Measurements from ENCODE around the gene SCN2B.

Gene SCN2B

DNA sequence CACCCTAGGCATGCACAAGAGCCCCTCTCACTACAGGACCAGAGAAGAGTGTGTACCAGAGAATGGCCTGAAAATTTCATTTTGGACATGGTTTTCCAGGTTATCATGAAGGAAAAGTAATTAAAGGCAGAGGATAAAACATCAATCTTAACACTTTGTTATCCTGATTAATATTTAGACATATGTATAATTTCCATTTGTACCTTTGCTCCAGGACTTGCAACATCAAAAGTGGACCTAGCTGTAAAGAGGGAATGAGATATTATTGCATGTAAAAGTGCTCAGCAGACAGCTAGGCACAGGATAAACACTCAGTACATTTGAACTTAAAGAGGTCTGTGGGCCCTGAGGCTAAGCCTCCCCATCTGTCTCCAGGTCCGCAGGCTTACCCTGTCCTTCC is 21.8 kb downstream of the SCN2B start:
- FAIRE-seq (no peak), DNase-seq (ENCODE audit: low spot score) (no peak)

DNA sequence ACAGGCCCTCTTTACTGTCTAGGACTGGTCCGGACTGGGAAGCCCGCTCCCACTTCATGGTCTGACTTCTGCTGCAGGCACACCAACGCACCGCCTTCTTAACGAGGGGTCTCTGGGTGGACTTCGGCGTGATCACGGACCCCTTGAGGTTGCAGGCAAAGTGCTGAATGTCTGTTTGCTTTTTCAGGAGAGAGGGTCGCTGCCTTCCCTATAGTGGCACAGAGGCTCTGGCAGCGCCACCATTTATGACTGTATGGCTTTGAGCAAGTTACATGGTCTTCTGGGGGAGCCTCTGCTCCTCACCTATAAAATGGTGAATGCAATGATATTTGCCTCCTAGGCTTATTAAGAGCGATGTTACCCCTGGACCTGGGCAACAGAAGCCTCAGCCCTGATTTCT is 22.5 kb downstream of the SCN2B start:
- FAIRE-seq (no peak), DNase-seq (ENCODE audit: low spot score) (no peak)

DNA sequence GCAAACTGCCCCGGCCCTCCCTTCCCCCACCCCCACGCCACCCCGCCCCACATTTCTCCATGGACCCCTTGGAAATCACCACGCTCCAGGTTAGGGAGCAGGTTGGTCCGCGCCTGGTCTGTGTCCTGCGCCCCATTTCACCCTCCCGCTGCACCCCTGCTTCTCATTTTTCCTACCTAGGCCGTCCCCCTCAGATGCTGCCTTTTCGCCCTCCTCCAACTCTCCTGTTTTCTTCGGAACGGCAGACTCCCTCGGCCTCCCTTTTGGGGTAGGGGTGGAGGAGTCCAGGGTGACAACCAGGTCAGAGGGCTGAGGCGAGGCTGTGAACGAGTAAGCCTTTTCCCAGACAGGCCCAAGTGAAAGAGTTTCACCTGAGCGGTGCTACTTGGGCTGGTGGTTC is 22.9 kb downstream of the SCN2B start:
- DNase-seq (ENCODE audit: low spot score), result no peak
- FAIRE-seq, result no peak

DNA sequence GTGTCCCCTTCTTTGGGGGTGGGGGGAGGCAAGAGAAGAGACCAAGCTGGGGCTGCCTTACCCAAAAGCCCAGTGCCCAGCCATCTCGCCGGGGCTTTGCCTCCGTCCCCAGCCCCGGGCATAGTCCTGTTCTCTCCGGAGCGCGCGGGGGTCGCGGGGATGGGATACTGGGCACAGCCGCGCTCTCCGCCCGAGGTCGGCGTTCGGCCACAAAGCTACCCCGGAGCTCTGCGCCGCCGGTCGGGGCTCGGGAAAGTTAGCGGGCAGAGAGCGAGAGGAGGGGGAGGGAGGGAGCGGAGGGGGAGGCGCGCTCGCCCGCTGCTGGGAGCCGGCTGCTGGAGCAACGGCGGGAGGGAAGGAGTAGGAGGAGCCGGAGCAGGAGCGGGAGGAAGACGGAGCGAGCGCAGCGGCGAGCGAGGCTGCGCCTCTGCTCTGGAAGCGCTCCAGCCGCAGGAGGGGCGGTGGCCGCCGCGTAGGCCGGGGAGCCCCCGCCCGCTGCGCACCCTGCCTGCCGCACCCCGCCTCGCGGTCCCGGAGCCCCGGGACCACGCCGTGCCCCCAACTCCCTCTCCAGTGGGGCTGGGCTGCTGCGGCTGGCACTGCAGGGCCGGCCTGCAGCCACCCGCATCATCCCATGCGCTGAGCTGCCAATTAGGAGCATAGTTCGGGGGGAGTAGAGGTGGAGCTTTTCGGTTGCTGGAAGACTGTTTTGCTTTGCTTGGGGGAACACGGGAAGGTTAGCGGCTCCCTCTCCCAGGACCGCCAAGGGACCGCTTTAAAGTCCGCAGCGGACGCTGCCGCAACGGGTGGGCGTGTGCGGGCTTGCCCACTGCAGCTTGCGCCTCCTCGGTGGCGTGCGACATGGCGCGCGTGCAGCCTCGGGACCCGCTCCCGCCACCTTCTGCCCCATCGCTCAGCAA is 23.6 kb downstream of the SCN2B start, which contains the start of gene SCN4B:
Gene SCN4B (minus strand): TSS at position 272 of the 920 bp plus-strand sequence. CDS start 150 bp downstream, at position 122.
- no peak for FAIRE-seq

DNA sequence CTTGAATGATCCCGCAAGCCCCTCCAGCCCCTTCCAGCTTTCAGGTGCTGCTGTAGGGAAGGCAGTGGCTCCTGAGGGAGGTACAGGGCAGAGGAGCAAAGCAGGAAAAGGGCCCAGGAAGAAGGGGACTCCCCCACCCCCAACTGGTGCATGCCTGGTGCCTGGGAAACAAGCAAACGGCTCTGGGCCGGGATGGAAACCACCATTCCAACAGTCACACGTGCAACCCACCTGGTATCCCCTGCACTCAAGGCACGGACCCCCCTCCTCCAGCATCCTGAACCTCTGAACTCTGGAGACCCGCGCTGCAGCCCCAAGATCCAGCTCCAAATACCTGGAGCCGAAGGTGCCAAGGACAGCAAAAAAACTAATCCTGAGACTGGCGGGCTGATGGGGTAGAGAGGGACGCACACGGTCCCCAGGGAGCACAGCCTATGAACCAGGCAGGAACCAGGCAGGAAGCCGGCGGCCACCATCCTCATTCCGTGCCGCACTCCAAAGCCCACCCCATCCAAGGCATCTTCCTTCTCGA is 24.4 kb downstream of the SCN2B start:
- FAIRE-seq, result no peak
- DNase-seq (ENCODE audit: low spot score), result no peak

More for the DNA sequence above, 23.6 kb downstream of the SCN2B start, which contains the start of gene SCN4B:
- peak; percentile 83 for DNase-seq (ENCODE audit: low spot score)

DNA sequence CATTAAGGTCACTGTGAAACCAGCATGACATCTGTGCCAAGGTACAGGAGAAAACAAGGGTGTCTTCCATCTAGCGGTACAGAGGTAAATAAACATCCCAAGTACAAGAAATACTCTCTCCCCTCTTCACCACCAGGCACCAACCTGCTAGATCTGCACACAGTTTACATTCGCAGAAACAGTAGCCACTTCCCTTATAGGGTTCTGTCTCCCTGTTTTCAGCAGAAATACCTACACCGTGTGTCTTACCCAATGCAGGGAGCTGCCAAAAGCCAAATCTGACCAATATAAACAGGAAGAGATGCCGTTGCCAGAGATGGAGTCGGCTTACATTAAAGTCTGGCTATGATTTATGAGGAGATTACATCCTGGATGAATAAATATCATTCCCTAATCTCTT is 25.0 kb downstream of the SCN2B start:
- no peak for DNase-seq (ENCODE audit: low spot score)

DNA sequence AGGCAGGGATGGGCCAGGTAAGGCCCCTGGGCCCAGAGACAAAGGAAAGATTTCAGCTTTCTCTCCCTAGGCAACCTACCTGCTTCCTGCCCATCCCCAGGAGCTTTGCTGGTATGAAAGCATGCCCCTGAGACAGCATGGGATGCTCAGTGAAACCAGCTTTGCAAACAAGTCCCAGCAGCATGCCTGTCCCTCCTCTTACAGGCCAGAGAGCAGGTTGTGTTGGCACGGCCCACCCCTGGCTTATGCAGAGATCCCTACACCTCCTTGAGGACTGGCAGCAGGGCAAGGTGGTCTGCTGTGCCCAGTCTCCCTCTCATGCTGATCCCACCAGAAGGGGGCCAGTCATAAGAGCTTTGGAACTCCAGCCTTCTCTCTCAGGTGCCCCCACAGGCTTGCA is 26.9 kb downstream of the SCN2B start:
- DNase-seq (ENCODE audit: low spot score) (no peak), FAIRE-seq (no peak)

More for the DNA sequence above, 25.0 kb downstream of the SCN2B start:
- FAIRE-seq, result no peak

DNA sequence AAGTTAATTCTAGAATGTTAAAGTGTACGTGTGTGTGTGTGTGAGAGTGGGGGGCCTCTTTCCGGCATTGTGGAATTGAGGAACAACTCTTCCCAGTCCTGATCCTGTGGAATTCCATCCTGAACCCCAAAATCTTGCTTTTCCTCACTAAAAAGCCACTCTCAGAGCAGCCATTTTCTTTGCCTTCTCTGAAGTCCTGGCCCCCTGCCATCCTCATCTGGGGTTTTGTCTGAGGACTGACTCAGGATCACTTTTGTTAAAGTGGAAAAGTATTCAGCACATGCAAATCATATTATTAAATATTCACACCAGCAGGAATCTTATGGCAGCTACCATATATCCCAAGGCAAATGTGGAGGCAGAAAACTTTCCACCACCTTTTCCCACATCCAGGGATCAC is 27.6 kb downstream of the SCN2B start:
- FAIRE-seq (no peak), DNase-seq (ENCODE audit: low spot score) (no peak)

DNA sequence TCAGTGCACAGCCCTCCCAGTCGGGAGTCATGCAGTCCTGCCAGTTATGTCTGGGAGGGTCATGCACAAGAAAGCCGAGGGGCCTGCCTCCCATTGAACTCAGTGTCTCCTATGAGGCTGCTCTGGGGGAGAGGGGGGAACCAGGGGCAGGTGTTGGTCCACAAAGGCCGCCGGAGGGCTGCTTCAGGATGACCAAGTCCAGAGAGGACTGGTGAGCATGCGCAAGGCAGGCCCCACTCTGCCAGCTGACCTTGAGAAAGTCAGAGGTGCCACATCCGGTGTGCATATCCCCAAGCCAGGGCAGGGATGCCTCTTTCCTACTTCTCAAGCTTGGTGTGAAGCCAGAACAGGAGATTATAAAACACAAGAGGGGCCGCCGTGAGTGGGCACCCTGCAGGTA is 28.2 kb downstream of the SCN2B start:
- FAIRE-seq (no peak), DNase-seq (ENCODE audit: low spot score) (no peak)

DNA sequence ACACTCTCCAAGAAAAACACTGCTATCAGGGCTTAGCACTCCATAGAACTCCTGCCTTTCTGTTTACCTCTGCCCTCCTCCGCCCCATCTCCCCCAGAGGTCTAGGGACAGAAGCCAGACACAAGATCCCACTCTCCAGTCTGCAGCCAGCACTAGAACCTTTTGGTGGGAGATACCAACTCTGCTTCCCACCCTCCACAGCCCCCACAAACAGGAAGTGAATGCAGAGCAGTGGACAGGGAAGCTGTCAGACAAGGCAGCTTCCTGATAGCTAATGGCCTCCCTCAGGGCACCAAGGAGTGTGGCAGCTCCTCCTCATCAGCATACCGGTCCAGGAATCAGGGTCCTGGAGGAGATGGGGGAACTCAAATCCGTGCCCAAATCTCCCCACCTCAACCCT is 28.9 kb downstream of the SCN2B start:
- FAIRE-seq (no peak), DNase-seq (ENCODE audit: low spot score) (no peak)

DNA sequence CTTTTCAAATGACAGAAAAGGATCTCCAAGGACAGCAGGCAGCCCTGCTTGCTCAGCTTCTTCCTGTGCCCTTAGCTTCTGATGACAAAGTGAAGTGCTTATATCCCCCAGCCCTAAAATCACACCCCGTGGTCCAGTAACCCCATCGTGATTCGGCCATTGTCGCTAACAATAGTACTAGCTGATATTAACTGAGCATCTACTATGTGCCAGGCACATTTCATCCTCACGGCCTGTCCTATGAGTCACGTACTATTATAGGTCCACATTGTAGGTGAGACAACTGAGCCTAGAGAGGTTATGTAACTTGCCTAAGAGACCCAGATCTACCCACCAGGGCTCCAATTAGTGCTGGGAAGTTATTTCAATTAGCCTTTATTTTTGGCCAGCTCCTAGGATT is 29.9 kb downstream of the SCN2B start:
- DNase-seq (ENCODE audit: low spot score) (no peak), FAIRE-seq (no peak)

DNA sequence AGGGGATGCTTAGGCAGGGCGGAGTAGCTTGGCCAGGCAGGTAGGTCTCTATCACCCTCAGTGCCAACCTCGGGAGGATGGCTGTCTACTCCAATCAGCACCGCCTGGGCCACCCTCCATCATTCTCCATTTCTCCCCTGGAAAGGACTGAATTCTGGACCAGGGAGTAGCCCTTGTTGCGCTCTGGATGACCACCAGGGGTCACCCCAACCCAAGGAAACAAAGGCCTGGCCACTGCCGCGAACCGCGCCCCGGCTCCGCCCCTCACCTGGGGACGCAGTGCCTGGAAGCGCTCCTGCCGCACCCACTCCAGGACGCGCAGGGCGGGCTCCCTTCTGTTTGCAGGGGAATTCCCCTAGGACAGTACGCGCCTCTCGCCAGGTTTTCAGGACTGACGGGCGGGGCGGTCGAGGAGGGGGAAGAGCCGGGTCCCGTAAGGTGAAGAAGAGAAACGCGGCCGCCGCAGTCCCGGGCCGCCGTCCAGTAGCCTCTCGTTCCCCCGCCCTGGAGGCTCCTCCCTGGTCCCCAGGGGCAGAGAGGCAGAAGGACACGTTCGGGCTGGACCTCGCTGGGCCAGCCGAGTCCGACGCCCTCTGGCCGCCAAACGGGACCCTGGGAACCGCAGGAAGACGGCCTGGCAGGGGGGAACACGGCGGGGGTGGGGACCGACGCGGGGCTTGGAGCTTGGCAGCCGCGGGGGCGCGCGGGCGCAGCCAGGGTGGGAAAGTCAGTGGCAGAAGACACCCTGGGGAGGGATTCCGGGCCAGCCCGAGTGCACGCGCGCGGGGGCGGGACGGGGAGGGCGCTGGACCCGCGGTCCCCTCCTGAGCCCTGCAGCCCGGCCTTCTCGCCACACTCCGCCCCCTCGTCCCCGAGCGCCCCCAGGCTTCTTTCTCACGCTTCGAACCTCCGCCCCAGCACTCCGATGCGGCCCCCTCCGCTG is 30.9 kb downstream of the SCN2B start:
- FAIRE-seq (no peak), DNase-seq (ENCODE audit: low spot score) (peak; percentile 91)

DNA sequence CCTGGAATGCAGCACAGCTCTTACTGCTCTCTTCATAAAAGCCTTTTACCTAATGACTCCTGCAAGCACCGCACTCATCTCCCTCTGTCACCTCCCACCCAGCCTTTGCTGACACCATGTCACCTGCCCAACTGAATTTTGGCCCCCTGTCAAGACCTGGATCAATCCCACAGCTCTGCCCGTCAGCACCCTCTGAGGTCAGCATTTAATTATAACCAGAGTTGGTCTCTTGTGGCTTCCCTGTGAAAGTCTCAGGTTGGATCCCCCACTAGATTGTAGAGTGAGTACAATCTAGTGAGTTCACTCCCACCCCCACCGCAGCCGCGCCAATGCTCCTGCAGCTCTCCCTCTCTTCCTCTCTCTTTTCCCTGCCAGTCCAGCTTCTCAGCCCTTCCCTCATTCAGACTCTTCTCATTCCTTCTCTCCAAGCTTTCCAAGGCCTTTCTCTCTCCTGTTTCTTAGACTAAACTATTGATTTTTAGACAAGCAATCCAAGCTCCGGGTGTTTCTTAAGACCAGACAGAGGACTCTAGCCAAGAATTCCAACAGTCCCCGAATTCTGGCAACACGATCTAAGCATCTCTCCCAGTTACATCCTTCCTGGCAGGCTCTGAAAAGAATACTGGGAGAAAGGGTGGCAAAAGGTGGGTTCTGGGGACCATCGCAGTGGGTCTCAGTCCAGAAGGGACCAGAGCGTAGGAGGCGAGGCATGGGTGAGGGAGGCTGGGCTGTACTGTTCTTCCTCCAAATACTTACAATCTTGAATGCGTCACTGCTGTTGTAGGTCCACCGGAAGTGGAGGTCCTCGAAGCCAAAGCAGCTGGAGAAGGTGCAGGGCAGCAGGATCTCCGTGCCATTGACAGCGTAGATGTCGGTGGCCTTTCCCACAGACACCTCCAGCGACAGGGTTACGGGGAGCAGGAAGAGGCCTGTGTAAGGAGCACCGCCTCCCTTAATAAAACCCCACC is 31.9 kb downstream of the SCN2B start:
- no peak for FAIRE-seq
- DNase-seq (ENCODE audit: low spot score), result no peak

DNA sequence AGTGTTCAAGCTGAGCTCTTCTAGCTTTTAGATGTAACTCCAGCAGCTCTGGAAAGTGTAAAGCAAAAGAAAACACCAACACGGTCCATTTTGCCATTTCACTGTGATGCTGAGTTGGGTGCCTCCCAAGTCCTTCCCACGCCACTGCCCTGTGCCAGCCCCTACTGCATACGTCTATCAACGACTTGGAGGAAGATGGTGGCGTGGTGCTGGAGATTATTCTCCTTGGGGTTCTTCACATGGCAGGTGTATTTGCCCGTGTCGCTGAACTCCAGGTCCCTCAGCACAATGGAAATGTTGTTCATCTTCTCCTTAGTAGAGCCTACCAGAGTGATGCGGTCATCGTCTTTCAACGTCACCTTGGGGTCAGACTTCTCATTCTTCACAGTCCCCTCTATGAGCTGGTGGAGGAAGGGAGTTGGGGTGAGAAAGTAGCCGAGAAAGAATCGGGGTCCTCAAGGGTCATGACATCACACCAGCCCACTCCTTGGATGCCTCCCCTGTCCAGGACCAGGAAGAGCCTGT is 32.7 kb downstream of the SCN2B start:
- FAIRE-seq (no peak), DNase-seq (ENCODE audit: low spot score) (no peak)

DNA sequence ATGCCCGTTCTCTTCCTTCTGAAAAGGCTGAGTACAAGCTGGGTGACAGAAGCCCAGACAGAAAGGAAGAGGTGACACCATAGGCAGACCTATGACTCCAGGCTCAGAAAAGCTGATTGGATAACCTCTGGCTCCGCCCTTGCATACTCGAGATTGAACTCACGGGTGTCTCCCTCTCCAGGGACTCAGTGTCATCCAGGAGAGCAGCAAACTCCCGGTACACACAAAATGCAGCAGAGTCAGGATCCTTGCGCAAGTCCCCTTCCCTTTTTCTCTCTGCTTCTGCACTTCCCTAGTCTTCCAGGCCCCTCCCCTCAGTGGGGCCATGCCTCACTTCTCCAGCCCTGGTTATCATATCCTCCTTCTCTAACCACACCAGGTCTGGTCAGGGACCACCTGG is 33.6 kb downstream of the SCN2B start:
- DNase-seq (ENCODE audit: low spot score) (no peak), FAIRE-seq (no peak)

DNA sequence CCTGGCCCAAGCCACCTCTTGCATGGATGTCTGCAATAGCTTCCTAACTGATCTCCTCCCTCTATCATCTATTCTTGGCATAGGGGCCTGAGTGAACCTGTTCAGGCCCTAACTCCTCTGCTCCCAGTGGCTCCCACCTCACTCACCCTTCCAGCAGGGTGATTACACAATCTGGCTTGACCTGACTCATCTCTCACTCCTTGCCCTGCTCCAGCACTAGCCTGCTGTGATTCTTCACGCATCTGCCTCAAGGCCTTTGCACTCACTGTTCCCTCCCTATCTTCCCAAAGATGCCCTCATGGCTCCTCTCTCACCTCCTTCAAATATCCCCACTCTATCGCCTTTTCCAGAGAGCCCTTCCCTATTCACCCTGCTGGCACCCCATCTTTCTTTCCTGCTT is 34.4 kb downstream of the SCN2B start:
- FAIRE-seq (no peak), DNase-seq (ENCODE audit: low spot score) (no peak)

DNA sequence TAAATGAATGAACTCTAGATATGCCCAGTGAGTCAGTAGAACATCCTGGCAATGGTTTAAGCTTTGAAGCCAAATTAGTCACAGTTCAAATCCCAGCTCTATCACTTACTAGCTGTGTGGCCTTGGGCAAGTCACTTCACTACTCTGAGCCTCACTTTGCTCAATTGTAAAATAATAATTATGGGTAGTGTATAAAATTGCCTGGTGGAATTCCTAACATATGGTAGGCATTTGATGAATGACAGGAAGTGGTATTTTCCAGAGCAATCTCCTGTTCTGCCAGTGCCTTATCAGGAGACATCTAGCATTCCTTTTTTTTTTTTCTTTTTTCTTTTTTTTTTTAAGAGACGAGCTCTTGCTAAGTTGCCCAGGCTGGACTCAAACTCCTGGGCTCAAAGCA is 36.9 kb downstream of the SCN2B start:
- FAIRE-seq, result no peak
- DNase-seq (ENCODE audit: low spot score), result no peak

DNA sequence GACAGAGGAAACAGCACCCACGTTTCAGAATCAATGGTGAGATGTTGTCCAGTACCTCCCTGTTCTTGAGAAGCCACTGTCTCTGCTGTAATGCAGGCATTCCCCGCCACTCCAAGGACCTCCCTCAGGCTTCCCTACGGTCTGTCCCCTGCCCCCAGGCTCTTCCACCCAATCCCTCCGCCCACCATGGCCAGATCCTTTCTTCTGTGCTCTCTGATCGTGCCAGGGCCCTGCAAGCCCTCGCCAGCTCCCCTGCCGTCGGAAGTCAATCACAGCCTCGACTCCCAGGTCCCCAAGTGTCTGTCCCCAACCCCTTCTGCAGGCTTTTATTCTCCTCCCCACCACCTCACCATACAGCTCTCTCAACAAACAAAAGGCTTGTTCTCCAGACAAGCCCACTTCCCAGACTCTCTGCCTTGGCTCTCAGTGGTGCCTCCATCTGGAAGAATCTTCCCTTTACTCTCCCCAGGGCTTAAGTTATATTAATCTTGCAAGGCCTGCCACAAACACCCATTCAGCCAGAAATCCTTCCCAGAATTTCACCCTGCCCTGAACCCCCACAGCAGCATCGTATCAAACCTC is 37.5 kb downstream of the SCN2B start:
- DNase-seq (ENCODE audit: low spot score) (no peak), FAIRE-seq (no peak)

DNA sequence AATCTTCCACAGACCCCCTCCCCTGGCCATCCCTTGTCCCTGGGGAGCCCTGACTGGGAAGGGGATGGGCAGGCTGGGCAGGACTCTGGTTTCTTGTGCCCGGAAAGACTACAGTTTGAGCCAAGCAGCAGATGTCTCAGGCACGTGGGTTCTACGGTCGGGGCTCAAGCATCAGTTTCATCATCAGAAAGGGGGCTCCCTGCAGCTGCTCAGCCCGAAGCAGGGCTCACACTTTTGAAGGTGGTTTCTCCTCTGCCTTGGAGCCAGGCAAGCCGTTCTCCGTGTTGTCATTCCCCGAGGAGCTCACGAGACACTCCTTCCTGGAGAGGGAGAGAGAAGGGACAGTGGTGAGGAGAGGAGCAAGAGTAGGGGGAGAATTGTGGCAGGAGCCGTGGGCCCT is 39.6 kb downstream of the SCN2B start:
- DNase-seq (ENCODE audit: low spot score), result no peak
- FAIRE-seq, result no peak

DNA sequence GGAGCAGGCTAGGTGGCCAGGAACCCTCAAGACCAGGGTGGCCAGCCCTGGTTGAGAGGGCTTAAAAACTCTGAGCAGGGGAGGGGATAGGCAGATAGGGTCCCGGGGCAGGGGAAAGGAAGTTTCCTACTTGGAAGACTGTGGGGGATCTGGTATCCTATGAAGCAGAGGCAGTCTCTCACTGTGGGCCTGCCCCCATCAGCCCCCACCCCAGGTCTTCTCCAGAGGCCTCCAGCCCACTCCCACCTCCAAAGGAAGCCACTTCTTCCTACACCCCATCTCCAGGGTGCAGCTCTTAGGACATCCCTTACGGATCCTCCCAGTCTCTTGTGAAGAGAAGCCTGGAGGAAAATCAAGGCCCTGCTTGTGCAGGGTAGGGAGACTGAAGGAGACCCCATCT is 40.1 kb downstream of the SCN2B start:
- no peak for FAIRE-seq
- DNase-seq (ENCODE audit: low spot score), result no peak
